GM18861 (cell line): ENCODE results near the gene TM9SF3.

Source experiments
- ATAC-seq: cut with Tn5 transposase; IDR thresholded peaks from one replicate; pipeline ENCODE4 v1.9.1; 2021; ENCODE audit not compliant: unreplicated experiment

Gene TM9SF3

GRCh38 chr10:96513305-96513697 is 73.5 kb downstream of the TM9SF3 start:
- ATAC-seq: no peak

GRCh38 chr10:96512524-96513304 is 74.1 kb downstream of the TM9SF3 start:
- ATAC-seq: no peak

- no peak for ATAC-seq
Observed at GRCh38 chr10:96511044-96511945, 75.5 kb downstream of the TM9SF3 start.

- ATAC-seq: no peak
Observed at GRCh38 chr10:96509017-96509641, 77.7 kb downstream of the TM9SF3 start.

GRCh38 chr10:96507044-96507443 is 79.8 kb downstream of the TM9SF3 start:
- no peak for ATAC-seq

GRCh38 chr10:96505150-96506136 is 81.4 kb downstream of the TM9SF3 start:
- ATAC-seq: no peak

- no peak for ATAC-seq
Observed at GRCh38 chr10:96502561-96503282, 84.1 kb downstream of the TM9SF3 start.

- ATAC-seq: no peak
Observed at GRCh38 chr10:96501985-96502384, 84.8 kb downstream of the TM9SF3 start.

- ATAC-seq: no peak
Observed at GRCh38 chr10:96500519-96500918, 86.3 kb downstream of the TM9SF3 start.

GRCh38 chr10:96500050-96500449 is 86.8 kb downstream of the TM9SF3 start:
- ATAC-seq: no peak

- no peak for ATAC-seq
Observed at GRCh38 chr10:96497391-96497790, 89.4 kb downstream of the TM9SF3 start.

GRCh38 chr10:96496281-96496925 is 90.4 kb downstream of the TM9SF3 start:
- ATAC-seq: no peak

- no peak for ATAC-seq
Observed at GRCh38 chr10:96495544-96495943, 91.3 kb downstream of the TM9SF3 start.

GRCh38 chr10:96494694-96495093 is 92.1 kb downstream of the TM9SF3 start:
- ATAC-seq: no peak

GRCh38 chr10:96493871-96494525 is 92.8 kb downstream of the TM9SF3 start:
- ATAC-seq: no peak

GRCh38 chr10:96493254-96493653 is 93.6 kb downstream of the TM9SF3 start:
- ATAC-seq: no peak

GRCh38 chr10:96491303-96491702 is 95.5 kb downstream of the TM9SF3 start:
- no peak for ATAC-seq

GRCh38 chr10:96488161-96488935 is 98.5 kb downstream of the TM9SF3 start:
- ATAC-seq: no peak
